GM12878 (cell line): ENCODE data around the gene CCP110.

Source experiments
- CTCF ChIP-seq, 3 experiments: IDR thresholded peaks in 2 of 3; conservative IDR thresholded peaks in 1 of 3; 2 replicates each; pipeline ENCODE4 v1.5.1; 2011; ENCODE audit warnings: low read depth in 3 of 3, low read length in 3 of 3, mild to moderate bottlenecking in 3 of 3, control low read depth in 2 of 3, moderate library complexity in 2 of 3, inconsistent platforms in 1 of 3, mixed read lengths in 1 of 3; ENCODE audit not compliant: control insufficient read depth in 2 of 3, insufficient read depth in 1 of 3; ENCODE audit errors: extremely low read depth in 1 of 3
- EP300 ChIP-seq, 2 experiments: fragments of 150-350 bp in 1 of 2; IDR thresholded peaks; 2 replicates each; pipeline ENCODE4 v1.6.1; 2011 to 2012; ENCODE audit warnings: low read depth in 2 of 2, low read length in 2 of 2, borderline replicate concordance in 1 of 2, improper control_type of control experiment in 1 of 2, inconsistent platforms in 1 of 2; ENCODE audit not compliant: control insufficient read depth in 1 of 2
- FOXM1 ChIP-seq: IDR thresholded peaks from 2 replicates; pipeline ENCODE4 v1.6.1; 2012; ENCODE audit warnings: low read depth, mild to moderate bottlenecking, inconsistent platforms, low read length, moderate library complexity
- JUND ChIP-seq: IDR thresholded peaks from 2 replicates; pipeline ENCODE4 v1.6.1; 2012; ENCODE audit warnings: low read depth, mild to moderate bottlenecking, low read length, improper control_type of control experiment, moderate library complexity
- MEF2B ChIP-seq: fragments of 450-650 bp; IDR thresholded peaks from 2 replicates; pipeline ENCODE4 v1.6.1; 2018; ENCODE audit warnings: mild to moderate bottlenecking, moderate library complexity; ENCODE audit not compliant: partially characterized antibody, poor library complexity, severe bottlenecking
- POLR2AphosphoS5 ChIP-seq: IDR thresholded peaks from 2 replicates; pipeline ENCODE4 v1.6.1; 2011; ENCODE audit warnings: mild to moderate bottlenecking, low read length, inconsistent platforms
- SMC3 ChIP-seq: IDR thresholded peaks from 2 replicates; pipeline ENCODE4 v1.6.1; 2011; ENCODE audit warnings: low read length, improper control_type of control experiment, borderline replicate concordance
- TCF3 ChIP-seq: IDR thresholded peaks from 2 replicates; pipeline ENCODE4 v1.6.1; 2012; ENCODE audit warnings: low read depth, mild to moderate bottlenecking, low read length, borderline replicate concordance; ENCODE audit not compliant: insufficient read depth
- TF ChIP-seq, protein P1 (sequence below): IDR thresholded peaks from 2 replicates; pipeline ENCODE4 v1.6.1; 2011; ENCODE audit warnings: mild to moderate bottlenecking, low read depth, low read length, moderate library complexity; ENCODE audit not compliant: insufficient replicate concordance

GRCh38 chr16:19486051-19486450, 37.7 kb upstream of the CCP110 start:
- no peak for TF ChIP-seq SMC3
- no peak for TF ChIP-seq TCF3
- TF ChIP-seq CTCF (IDR thresholded peaks at IDR 0.05 in 2 of 3, conservative IDR thresholded peaks at IDR 0.05 in 1 of 3; ENCODE audit: control insufficient read depth in 2 of 3, extremely low read depth in 1 of 3, insufficient read depth in 1 of 3, low read depth in 3 of 3, low read length in 3 of 3) = no peak
- TF ChIP-seq POLR2AphosphoS5 = no peak
- TF ChIP-seq MEF2B = no peak
- TF ChIP-seq EP300 (IDR thresholded peaks at IDR 0.05; ENCODE audit: borderline replicate concordance in 1 of 2, control insufficient read depth in 1 of 2, low read depth in 2 of 2, low read length in 2 of 2) = no peak
- TF ChIP-seq, protein P1, sequence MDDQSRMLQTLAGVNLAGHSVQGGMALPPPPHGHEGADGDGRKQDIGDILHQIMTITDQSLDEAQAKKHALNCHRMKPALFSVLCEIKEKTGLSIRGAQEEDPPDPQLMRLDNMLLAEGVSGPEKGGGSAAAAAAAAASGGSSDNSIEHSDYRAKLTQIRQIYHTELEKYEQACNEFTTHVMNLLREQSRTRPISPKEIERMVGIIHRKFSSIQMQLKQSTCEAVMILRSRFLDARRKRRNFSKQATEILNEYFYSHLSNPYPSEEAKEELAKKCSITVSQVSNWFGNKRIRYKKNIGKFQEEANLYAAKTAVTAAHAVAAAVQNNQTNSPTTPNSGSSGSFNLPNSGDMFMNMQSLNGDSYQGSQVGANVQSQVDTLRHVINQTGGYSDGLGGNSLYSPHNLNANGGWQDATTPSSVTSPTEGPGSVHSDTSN = no peak
- no peak for TF ChIP-seq JUND
- TF ChIP-seq FOXM1 = no peak
